Adipose tissue (tissue), 3 donors: ENCODE measurements around the gene TEC. TPM values are rescaled to one million over a fixed set of nuclear protein-coding genes. Genes with fewer than 3 reads are reported as not detected.

Experiments used
- H3K27ac ChIP-seq: one replicate; pipeline ENCODE4 v1.5.1; 2013; ENCODE audit warnings: low read depth, low read length
- WGBS, 3 donors: extraction: QIAGEN DNeasy Blood & Tissue Kit; methylation state at CpG; one replicate each; pipeline ENCODE4 v1.1.7; 2013; 5-methylcytosine and 5-hydroxymethylcytosine counted together
- polyA plus RNA-seq, 3 donors: library from polyadenylated mRNA; stranded (reverse); fragments of 200-250 nt; gene quantifications; one replicate each; pipeline ENCODE4 v1.2.3, GENCODE V29; 2013
- donor health status: healthy with polysubstance abuse.
- donor health status: Bipolar disorder and iron deficiency.
- donor health status: healthy.

Gene TEC
- polyA plus RNA-seq, 3 donors = 0.62 to 1.5 (median 0.83) TPM

DNA sequence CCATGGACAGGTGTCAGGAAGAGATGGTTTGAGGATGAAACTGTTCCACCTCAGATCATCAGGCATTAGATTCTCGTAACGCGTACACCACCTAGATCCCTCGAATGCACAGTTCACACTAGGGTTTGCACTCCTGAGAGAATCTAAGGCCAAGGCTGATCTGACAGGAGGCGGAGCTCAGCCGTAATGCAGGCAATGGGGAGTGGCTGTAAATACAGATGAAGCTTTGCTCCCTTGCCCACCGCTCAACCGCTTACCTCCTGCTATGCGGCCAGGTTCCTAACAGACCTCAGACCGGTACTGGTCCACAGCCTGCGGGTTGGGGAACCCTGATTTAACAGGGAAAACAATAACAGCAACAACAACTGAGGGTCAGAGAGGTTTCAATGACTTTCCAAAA, 2.0 kb upstream of the TEC start:
- 93 to 98% (median 95%) methylated on average over 11 of the region's 11 CpGs for WGBS, 3 donors
- H3K27ac ChIP-seq = no peak overlapping the region

GRCh38 chr4:48270951-48271473, 1.4 kb upstream of the TEC start:
- 58 to 73% (median 62%) methylated on average over 6 of the region's 6 CpGs for WGBS, 3 donors
- no peak overlapping the region for H3K27ac ChIP-seq

- WGBS, 3 donors = 53 to 61% (median 55%) methylated on average over 3 of the region's 3 CpGs
- no peak overlapping the region for H3K27ac ChIP-seq
Measured at GRCh38 chr4:48270523-48270897, 872 bp upstream of the TEC start.

DNA sequence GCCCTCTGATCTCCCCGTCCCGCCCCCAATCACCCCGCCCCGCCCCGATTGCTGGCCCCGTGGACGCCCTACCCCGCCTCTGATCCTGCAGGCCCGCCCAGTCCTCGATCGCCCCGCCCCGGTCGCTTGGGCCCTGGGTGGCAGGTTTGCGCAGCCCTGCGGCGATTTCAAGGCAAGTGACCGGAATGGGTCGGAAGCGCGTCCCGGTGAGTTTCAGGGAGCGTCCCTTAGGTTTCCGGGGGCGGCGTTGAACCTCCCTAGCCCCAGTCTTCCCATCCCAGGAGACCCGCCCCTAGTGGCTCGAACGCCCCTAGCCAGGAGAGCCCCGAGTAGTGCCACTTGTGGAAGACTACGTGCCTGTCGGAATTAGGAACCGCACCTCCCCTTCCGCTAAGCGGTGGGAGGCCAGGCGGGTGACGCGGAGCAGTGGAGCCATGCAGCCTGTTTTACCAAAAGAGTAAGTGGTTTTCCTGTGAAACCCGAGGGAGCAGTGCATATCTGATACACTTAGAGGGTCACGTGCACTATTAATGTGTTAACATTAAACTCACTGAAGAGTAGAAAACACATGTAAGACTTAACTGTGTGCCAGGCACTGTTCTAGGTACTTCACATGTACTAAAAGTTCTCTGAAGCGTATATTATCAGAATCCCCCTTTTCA, 354 bp upstream of the TEC start:
- H3K27ac ChIP-seq = no peak overlapping the region
- 2 to 4% (median 4%) methylated on average over 29 to 41 of the region's 41 CpGs for WGBS, 3 donors

DNA sequence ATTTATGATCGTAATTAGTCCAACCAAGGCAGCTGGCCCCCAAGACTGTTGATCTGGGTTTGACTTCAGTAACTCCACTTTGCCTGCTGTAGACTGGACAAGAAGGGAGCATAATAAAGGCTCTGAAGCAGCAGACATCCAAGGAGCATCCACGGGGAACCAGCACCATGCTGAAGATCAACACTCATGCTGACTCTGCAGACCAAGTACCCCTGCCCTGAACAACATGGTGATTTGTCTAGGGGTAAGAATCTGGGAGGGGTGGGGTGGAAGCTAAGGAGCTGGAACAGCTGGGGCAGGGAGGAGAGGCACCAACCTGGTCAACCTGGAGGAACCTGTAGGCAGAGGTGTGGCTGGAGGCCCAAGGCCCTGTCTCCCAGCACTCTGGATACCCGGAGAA, 2.1 kb downstream of the TEC start:
- 65 to 94% (median 76%) methylated on average over 3 of the region's 3 CpGs for WGBS, 3 donors
- H3K27ac ChIP-seq = no peak overlapping the region

DNA sequence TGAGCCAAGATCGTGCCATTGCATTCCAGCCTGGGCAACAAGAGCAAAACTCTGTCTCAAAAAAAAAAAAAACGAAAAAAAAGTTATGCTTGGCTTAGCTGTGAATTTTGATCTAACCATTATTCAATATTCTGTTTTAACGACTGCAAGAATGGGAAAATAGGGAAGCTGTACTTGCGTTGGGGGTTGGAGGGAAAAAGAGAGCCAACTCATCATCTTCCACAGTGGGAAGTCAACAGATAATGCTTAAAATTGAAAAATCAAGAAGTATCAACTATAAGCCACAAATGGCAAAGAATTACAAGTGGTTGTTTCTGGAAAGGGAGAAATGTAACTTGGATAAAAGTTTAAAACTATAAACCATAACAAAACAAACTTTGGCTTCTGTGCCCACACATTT, 2.9 kb downstream of the TEC start:
- H3K27ac ChIP-seq = no peak overlapping the region
- WGBS, 3 donors = 75 to 91% (median 79%) methylated on average over 4 of the region's 4 CpGs

GRCh38 chr4:48262926-48263325, 6.7 kb downstream of the TEC start:
- 52 to 79% (median 59%) methylated on average over 3 of the region's 3 CpGs for WGBS, 3 donors
- no peak overlapping the region for H3K27ac ChIP-seq

DNA sequence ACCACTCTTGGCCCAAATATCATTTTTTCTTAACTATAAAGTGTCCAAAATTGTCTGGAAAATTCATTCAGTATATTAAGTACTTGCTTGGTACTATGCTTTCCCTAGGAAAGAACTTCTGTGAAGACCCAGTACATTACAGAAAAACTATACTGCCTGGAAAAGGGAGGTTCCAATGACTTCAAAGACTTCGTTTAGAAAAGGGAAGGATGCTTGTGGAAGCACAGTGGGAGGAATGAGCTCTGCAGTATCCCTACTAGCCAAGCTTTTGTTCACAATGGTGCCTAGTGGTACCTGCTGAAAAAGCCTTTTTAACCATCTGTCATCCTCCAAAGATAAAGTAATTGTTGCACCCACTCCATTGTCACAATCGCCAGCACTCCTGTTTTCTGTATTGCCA, 7.2 kb downstream of the TEC start:
- WGBS, 3 donors = 72 to 81% (median 72%) methylated on average over 2 of the region's 2 CpGs
- H3K27ac ChIP-seq = no peak overlapping the region

DNA sequence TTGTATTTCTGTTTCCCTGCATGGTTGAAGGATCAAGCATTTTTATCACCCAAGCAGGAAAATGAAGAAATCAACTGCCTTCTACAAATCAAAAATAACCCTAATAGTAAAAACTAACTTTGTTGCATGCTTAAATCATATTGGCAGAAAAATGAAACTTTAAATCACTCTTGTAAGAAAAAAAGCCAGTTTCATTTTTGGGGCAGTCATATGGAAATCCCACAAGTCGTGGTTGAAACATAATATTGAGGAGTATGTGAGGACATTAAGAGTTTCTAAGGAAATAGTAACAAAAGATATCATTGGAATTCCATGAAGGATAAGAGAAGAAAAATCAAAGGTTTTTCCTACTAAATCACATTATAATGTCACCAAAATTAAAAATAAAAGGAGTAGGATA, 8.4 kb downstream of the TEC start:
- H3K27ac ChIP-seq = no peak overlapping the region
- WGBS, 3 donors = 7 to 78% (median 23%) methylated on average over 1 of the region's 1 CpG

GRCh38 chr4:48259748-48260147, 9.9 kb downstream of the TEC start:
- WGBS, 3 donors = 56 to 90% (median 61%) methylated on average over 1 of the region's 1 CpG

DNA sequence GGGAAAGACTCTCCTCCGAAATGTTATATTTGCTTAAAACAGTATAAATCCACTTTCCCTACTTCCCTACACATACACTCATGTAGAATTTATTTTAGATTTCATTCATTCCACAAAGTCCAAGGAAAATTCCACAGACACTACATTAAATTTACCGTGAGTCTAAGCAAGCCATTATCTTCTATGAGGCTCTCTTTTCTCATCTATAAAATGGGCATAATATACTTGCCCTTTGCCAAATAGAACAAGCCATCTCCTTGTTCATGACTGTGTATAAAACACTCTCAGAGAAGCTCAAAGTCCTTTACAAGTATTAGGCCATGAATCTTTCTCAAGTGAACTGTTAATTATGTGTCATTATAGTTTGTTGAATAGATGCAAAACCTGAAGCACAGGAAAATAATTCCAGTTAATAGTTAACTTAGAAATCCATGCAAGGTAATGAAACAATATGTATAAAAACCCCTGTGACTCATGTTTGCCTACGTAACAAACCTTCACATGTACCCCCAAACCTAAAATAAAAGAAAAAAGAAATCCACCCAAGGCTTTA, 10.7 kb downstream of the TEC start:
- WGBS, 3 donors = 90 to 97% (median 92%) methylated on average over 3 of the region's 3 CpGs
- no peak overlapping the region for H3K27ac ChIP-seq

More at GRCh38 chr4:48259748-48260147, 9.9 kb downstream of the TEC start:
- no peak overlapping the region for H3K27ac ChIP-seq

DNA sequence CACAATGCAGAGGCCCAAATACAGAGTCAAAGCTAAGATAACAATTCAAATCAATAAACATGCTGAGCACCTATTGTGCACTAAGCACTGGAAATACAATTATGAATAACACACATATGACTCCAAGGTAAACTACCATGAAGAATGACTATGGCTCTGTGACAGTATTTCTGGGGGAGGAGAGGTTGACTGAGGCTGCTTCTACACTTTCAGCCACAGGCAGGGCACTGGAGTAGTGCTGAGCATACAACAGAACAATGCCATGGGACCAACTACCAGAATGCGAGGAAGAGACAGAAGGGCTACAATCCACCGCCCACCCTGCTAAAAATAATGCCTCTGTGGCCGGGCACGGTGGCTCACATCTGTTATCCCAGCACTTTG, 13.7 kb downstream of the TEC start:
- H3K27ac ChIP-seq = no peak overlapping the region
- WGBS, 3 donors = 90 to 95% (median 93%) methylated on average over 4 of the region's 4 CpGs

- no peak overlapping the region for H3K27ac ChIP-seq
- 85 to 86% (median 86%) methylated on average over 6 of the region's 6 CpGs for WGBS, 3 donors
Measured at GRCh38 chr4:48255072-48255958, 14.3 kb downstream of the TEC start.

GRCh38 chr4:48254381-48255071, 15.1 kb downstream of the TEC start:
- 47 to 62% (median 56%) methylated on average over 6 of the region's 6 CpGs for WGBS, 3 donors

DNA sequence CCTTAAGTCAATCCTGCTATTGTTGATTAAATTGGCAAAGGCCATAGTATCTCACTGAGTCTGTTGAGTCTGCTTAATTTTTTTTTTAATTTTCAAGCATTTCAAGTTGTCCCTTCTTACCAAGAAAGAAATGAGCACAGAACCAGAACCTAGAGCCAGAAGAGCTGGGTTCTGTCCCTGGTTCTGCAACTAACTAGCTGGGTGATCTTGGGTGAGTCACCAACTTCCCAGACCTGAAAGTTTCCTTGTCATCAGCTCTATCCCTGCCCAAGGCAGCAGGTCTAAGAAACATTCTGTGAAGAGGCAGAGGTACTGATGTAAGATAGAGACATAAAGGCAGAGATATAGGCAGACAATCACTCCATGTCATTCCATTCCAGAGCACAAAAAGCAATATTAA, 17.3 kb downstream of the TEC start:
- no peak overlapping the region for H3K27ac ChIP-seq

More at GRCh38 chr4:48254381-48255071, 15.1 kb downstream of the TEC start:
- no peak overlapping the region for H3K27ac ChIP-seq

DNA sequence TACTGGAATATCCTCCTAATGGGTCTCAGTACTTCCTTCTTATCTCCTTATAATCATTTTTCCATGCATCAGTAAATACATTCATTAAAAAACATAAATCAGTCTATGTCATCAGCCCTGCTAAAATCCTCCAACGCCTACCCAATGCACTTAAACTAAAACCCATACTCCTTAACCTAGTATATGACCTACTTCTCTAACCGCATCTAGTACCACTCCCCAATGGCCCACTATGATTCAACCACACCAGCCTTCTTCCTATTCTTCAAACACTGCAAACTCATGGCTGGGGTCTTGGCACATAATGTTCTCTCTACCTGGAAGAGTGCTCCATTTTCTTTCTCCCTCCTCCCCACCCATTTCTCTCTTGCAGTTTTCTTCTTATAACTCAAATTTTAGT, 18.7 kb downstream of the TEC start:
- 94 to 97% (median 95%) methylated on average over 2 of the region's 2 CpGs for WGBS, 3 donors
- H3K27ac ChIP-seq = no peak overlapping the region

DNA sequence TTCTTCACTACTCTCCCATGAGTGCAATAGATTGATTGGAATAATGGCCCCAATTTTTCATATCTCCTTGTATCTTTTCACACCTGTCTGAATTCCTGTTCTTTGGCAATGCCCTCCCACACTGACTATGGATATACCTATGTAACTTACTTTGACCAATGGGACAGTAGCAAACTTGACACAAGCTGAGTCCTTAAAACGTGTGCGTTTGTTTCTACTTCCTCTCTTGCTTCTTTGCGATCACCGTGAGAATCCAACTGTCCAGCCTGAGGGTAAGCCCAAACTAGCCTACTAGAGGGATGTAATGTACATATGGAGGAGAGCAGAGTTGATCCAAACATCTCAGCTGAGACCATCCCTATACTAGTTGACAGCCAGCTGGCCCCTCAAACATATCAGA, 19.3 kb downstream of the TEC start:
- WGBS, 3 donors = 79 to 96% (median 83%) methylated on average over 4 of the region's 4 CpGs

GRCh38 chr4:48249378-48249777, 20.3 kb downstream of the TEC start:
- no peak overlapping the region for H3K27ac ChIP-seq
- WGBS, 3 donors = 22 to 38% (median 32%) methylated on average over 1 of the region's 1 CpG

More for the DNA sequence above, 19.3 kb downstream of the TEC start:
- H3K27ac ChIP-seq = no peak overlapping the region

DNA sequence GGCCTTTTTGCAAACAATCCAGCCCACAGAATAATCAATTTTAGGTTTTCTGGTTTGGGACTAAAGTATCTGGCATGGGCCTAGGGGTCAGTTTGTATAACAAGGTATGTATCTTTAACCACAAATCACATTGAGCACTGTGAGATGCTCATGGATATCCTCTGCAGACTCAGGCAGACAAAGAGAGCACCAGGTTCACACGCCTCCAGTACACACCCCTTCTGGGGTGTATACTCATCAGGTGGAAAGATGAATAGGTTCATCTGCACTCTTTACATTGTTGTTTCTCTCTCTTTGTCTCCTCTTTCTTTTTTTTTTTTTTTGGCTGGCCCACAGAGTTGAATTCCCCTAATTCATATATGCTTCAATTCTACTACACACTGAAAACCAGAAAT, 21.1 kb downstream of the TEC start:
- WGBS, 3 donors = 78 to 96% (median 91%) methylated on average over 1 of the region's 1 CpG
- no peak overlapping the region for H3K27ac ChIP-seq
